Fibroblast of peridontal ligament (primary cell): ENCODE data around the gene ASPRV1.
"Not testable (repeated sequence)": the region's sequence is repeated elsewhere in the genome, so short reads cannot be mapped to it uniquely, and the experiment has no call there.

Experiments used
- DNase-seq: peaks from one replicate; pipeline ENCODE4 v3.0.0-alpha.2; 2010; ENCODE audit errors: extremely low read depth

ASPRV1 gene

GRCh38 chr2:69961496-69961895, at the start of gene ASPRV1:
Gene ASPRV1 (minus strand): TSS chr2:69961631. CDS start chr2:69961436, 195 bp downstream.
- no peak for DNase-seq

- DNase-seq = peak; percentile 47
These were observed 49.2 kb upstream of the ASPRV1 start for GRCh38 chr2:70010576-70011111.

GRCh38 chr2:70009762-70010575, 48.5 kb upstream of the ASPRV1 start:
- no peak for DNase-seq

GRCh38 chr2:70008290-70008689, 46.9 kb upstream of the ASPRV1 start:
- DNase-seq = no peak

- no peak for DNase-seq
These were observed 45.7 kb upstream of the ASPRV1 start for GRCh38 chr2:70007151-70007550.

- no peak for DNase-seq
These were observed 45.0 kb upstream of the ASPRV1 start for GRCh38 chr2:70006447-70006784.

GRCh38 chr2:70005752-70006446, 44.5 kb upstream of the ASPRV1 start:
- no peak for DNase-seq

- no peak for DNase-seq
These were observed 43.8 kb upstream of the ASPRV1 start for GRCh38 chr2:70005216-70005615.

GRCh38 chr2:70003093-70003830, 41.8 kb upstream of the ASPRV1 start:
- no peak for DNase-seq

- DNase-seq = no peak
These were observed 40.9 kb upstream of the ASPRV1 start for GRCh38 chr2:70002241-70002899.

GRCh38 chr2:70000529-70000928, 39.1 kb upstream of the ASPRV1 start:
- DNase-seq = not testable (repeated sequence)

GRCh38 chr2:69998761-69999160, 37.3 kb upstream of the ASPRV1 start:
- no peak for DNase-seq

- DNase-seq = no peak
These were observed 35.8 kb upstream of the ASPRV1 start for GRCh38 chr2:69997015-69997830.

- DNase-seq = no peak
These were observed 34.1 kb upstream of the ASPRV1 start for GRCh38 chr2:69995511-69995910.

GRCh38 chr2:69994166-69994565, 32.7 kb upstream of the ASPRV1 start:
- no peak for DNase-seq

GRCh38 chr2:69993708-69994107, 32.3 kb upstream of the ASPRV1 start:
- no peak for DNase-seq

- no peak for DNase-seq
These were observed 31.7 kb upstream of the ASPRV1 start for GRCh38 chr2:69993048-69993565.

- DNase-seq = no peak
These were observed 31.0 kb upstream of the ASPRV1 start for GRCh38 chr2:69992310-69993047.

GRCh38 chr2:69989441-69990105, 28.1 kb upstream of the ASPRV1 start:
- DNase-seq = no peak
